Measurements from ENCODE around the gene SDSL. TPM values are rescaled to one million over a fixed set of nuclear protein-coding genes. Genes with fewer than 3 reads are reported as not detected.

The SDSL gene
- total RNA-seq, 1 donor = 3.5 TPM

GRCh38 chr12:113427882-113428281, 5.7 kb downstream of the SDSL start:
- DNase-seq (ENCODE audit: low read depth) = no peak
- TF ChIP-seq CTCF (IDR thresholded peaks at IDR 0.05; ENCODE audit: insufficient read depth, low read depth, low read length) = no peak
- H3K4me3 ChIP-seq (ENCODE audit: low read depth, low read length) = no peak overlapping the region

GRCh38 chr12:113428482-113428881, 6.3 kb downstream of the SDSL start:
- DNase-seq (ENCODE audit: low read depth) = no peak
- no peak overlapping the region for H3K4me3 ChIP-seq (ENCODE audit: low read depth, low read length)
- no peak for TF ChIP-seq CTCF (IDR thresholded peaks at IDR 0.05; ENCODE audit: insufficient read depth, low read depth, low read length)

- no peak for DNase-seq (ENCODE audit: low read depth)
- no peak for TF ChIP-seq CTCF (IDR thresholded peaks at IDR 0.05; ENCODE audit: insufficient read depth, low read depth, low read length)
- H3K4me3 ChIP-seq (ENCODE audit: low read depth, low read length) = no peak overlapping the region
These were observed 10.8 kb downstream of the SDSL start for GRCh38 chr12:113432986-113433385.

- H3K4me3 ChIP-seq (ENCODE audit: low read depth, low read length) = no peak overlapping the region
- no peak for TF ChIP-seq CTCF (IDR thresholded peaks at IDR 0.05; ENCODE audit: insufficient read depth, low read depth, low read length)
- DNase-seq (ENCODE audit: low read depth) = no peak
These were observed 13.2 kb downstream of the SDSL start for GRCh38 chr12:113435367-113435766.

GRCh38 chr12:113436586-113436985, 14.4 kb downstream of the SDSL start:
- no peak for TF ChIP-seq CTCF (IDR thresholded peaks at IDR 0.05; ENCODE audit: insufficient read depth, low read depth, low read length)
- no peak for DNase-seq (ENCODE audit: low read depth)

GRCh38 chr12:113436993-113437728, 15.0 kb downstream of the SDSL start:
- TF ChIP-seq CTCF (IDR thresholded peaks at IDR 0.05; ENCODE audit: insufficient read depth, low read depth, low read length) = no peak
- H3K4me3 ChIP-seq (ENCODE audit: low read depth, low read length) = no peak overlapping the region
- DNase-seq (ENCODE audit: low read depth) = no peak

More at GRCh38 chr12:113436586-113436985, 14.4 kb downstream of the SDSL start:
- no peak overlapping the region for H3K4me3 ChIP-seq (ENCODE audit: low read depth, low read length)

- no peak for TF ChIP-seq CTCF (IDR thresholded peaks at IDR 0.05; ENCODE audit: insufficient read depth, low read depth, low read length)
- DNase-seq (ENCODE audit: low read depth) = no peak
- no peak overlapping the region for H3K4me3 ChIP-seq (ENCODE audit: low read depth, low read length)
These were observed 15.5 kb downstream of the SDSL start for GRCh38 chr12:113437729-113438100.

Data from fibroblast of villous mesenchyme (primary cell).